NK-92 treated with Interleukin-12 subunit alpha and Interleukin-12 subunit beta, amount 100 ng/mL, for 24 hours (cell line): ENCODE results near the gene IL3.

Experiments
- DNase-seq: peaks from one replicate; lab custom pipeline; 2025; lab: John Stamatoyannopoulos, UW

IL3 gene

DNA sequence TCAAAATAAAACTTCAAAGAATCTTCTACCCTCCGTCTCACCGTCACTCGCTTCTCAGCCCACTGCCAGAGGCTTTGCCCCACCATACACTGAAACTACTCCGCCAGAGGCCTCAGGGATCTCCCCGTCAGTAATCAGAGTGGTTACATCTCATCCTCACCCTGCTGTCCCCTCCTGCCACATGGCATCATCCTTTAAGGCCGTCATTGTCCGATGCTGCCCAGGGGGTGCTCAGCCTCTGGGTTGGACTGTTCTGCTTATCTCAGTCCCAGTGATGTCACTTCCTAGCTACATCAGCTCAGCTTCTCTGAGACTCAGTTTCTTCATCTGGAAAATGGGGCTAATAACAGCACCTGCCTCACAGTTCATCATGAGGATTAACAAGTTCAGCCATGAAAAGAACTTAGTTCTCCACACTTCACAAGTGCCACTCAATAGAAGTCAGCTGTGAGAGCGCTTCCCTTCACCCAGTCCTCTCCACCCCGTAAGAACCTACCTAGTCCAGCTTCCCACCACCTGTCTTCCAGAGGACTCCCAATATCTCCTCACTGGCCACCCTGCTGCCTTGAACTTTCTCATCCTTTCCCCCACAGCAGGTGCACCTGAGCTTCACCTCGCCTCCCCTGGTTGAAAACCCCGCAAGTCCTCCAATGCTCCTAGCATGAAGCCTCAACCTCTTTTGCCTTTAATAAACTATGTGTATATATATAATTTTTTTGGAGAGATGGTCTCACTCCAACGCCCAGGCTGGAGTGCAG is 2.8 kb upstream of the IL3 start:
- no peak for DNase-seq

DNA sequence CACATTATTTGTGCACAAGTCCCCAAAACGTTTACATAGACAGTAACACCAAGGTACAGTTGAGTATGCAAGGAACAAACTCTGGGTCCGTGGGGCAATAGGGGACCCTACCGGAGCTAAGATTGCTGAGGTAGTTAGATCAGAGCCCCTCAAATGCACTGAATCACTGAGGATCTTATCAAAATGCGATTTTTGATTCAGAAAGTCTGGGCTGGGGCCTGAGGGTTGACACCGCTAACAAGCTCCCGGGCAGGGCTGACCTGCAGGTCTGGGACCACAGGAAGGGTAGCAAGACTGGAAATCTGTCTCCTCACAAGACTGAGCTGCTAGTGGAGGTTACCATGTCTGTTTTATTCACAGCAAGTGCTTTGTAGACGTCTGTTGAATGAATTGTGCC is 1.8 kb upstream of the IL3 start:
- DNase-seq, result no peak

DNA sequence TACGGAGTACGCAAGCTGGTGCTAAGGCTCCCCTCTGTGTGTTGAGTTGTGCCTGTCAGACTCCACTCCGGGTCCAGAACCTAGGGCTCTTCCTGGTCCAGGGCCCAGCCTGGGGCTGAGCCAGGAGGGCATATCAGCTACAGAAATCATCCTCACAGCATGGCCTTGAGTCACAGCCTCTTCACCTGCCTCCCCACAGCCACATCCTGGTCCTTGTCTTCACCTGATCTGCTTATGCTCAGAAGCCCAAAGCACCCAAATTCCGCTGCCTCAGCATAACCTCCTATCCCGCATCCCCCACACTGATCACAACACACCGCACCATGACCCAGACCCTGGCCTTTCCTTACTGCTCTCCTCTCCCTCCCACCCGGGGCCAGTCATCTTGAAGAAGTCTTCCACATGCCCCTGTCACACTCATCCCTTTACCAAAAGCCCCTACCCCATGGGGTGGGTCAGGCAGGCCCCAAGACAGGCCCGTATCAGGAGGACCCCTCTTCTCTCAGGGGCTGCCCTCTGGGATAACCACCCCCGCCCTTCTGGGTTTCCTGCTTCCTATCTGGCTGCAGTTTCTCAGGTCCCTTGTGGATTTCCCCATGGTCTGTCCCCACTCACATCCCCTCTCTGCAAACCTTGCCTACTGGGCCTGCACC is 1.3 kb upstream of the IL3 start:
- DNase-seq, result no peak

DNA sequence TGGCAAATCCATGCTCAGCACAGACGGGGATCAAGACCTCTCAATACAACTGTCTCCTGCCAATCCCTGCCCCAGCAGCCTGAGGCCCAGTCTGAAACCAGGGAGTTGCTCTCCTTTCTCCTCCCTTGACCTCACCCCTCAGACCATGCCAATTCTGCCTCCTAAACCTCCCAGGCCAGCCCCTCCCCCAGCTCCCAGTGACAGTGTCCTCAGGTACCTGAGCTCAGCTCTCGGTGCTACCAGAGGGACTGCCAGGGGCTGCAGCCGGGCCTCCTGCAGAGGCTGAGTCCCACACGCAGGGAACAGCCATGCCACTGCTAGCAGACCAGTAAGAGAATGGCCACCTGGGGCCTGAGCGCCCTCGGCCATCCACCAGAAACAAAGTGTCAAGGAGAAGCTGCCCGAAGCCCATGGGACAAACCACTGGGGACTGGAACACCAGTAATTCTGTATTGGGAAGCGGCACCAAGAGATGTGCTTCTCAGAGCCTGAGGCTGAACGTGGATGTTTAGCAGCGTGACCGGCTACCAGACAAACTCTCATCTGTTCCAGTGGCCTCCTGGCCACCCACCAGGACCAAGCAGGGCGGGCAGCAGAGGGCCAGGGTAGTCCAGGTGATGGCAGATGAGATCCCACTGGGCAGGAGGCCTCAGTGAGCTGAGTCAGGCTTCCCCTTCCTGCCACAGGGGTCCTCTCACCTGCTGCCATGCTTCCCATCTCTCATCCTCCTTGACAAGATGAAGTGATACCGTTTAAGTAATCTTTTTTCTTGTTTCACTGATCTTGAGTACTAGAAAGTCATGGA is 557 bp upstream of the IL3 start:
- DNase-seq, result no peak

DNA sequence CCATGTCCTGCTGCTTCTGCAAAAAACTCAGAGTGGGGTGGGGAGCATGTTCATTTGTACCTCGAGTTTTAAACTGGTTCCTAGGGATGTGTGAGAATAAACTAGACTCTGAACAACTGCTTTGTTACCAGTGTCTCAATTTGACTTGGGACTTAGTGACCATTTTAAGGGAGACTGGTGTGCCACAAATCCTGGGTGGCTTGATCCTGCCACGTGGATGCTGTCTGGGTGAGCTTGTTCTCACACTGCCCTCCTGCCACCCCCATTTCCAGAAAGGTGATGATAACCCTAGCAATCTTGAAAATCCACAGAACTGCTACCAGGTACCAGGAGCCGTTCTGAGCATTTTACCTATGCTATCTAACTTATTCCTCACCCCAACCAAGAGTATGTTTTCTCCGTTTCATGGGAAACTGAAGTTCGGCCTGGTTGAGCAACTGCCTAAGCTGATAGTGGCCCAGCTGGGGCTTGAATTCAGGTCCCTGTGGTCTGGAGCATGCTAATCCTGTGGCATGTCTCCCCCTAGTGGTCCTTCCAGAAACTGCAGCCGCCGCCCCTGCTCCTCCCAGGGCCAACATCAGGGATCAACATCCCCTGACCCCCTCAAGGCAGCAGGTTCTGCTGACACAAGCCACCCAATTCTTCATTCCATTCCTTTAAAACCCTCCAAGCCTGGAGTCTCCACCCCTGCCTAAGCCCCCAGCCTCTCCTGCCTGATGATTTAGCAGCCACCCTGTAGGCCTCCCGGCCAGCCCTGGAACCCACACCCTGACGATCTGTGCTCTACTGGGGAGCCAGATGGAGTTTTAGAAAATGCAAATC is 2.8 kb downstream of the IL3 start:
- DNase-seq, result peak; percentile 64

DNA sequence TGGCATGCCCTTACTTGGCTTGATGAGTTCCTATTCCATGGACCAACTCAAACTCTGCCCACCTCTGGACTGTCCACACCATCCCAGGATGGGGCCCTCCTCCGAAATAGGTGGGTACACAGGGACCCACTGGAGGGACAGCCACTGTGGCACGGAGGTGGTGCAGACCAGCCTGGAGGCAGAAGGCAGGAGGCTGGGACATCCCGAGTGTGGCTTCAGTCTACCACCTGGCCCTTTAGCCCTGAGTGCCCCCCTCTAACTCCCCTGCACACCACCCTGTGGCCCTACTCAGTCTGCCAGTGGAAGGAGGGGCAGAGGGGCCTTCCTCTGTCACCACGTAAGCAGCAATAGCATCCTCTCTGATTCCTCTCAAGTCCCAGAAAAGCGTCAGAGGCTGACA is 3.7 kb downstream of the IL3 start:
- no peak for DNase-seq

DNA sequence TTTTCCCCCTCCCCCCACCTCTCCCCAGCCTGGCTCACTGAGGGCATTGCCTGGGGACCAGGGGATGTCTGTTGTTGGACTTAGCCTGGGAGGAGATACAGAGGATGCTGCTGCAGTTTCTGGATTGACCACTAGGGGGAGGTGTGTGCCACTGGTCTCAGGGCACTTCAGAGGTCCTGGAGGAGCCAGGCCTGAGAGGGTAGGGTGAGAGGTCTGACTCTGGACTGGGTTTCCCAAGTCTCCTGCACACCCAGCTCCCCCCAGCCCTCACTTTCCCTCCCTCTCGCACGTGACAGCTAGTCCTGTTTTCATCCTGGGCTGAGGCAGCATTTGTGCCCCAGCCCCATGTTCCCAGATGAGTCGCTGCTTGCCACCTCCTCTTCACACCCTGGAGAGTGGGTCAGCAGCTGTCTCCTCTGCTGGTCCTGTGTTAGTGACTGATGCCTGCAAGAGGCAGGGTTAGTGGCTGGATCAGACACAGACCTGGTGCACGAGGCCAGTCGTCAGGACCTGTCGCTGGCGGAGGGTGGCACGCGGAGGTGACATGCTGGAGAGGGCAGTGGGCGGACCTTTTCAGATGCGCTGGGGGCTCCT is 4.4 kb downstream of the IL3 start:
- DNase-seq, result peak; percentile 81

DNA sequence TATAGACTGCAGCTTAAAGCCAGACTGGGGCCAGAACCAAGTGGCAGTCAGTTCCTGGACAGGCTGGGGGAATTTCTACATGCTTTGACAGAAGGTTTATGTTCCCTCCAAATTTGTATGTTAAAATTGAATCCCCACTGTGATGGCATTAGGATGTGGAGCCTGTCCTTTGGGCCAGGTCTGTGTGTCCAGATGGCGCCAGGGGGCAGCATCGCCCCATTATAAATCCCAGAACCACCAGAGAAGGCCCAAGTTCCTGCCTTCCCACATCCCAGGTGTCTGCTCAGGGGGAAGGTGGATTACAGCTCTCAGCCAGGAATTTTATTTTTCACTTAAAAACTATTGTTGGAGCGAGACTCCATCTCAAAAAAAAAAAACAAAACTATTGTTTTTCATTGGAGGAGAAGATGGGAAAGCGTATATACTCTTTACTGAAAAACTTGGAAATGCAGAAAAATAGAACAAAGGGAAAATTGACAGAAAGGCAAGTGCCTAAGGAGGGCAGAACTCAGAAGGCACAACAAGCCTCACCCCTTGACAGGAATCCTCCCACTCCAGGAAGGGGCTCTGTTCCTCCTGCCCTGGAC is 5.0 kb downstream of the IL3 start:
- no peak for DNase-seq

DNA sequence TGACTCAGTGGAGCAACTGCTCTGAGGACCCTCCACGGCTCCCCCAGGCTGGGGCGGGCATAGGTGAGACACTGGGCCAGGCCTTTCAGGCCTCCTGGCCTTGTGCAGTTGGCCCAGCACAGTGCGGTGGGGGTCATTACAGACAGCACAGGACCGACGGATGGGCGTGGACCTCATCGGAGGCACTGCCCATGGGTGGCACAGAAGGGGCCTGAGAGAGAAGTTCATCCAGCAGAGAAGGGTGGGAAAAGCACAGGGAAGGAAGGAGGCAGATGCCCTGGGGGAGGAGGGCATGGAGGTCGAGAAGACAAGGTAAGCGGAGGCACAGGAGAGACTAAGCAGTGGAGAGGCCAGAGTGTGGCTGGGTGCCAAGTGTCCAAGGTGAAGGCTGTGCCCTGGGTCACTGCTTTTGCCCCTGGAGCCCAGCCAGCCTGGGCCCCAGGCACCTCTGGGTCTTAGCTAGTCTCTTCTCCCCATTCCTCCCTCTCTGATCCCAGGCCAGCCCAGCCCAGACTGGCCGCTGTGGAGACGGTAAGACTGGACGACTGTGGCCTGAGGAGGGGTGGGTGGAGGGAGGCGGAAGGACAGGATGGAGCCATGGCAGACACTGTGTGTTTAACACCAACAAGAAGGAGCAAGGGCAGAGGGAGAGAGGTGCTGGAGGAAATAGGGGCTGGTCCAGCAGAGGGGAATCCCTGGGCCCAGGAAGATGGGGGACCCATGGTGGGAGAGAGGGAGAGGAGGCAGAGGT is 5.7 kb downstream of the IL3 start:
- no peak for DNase-seq

DNA sequence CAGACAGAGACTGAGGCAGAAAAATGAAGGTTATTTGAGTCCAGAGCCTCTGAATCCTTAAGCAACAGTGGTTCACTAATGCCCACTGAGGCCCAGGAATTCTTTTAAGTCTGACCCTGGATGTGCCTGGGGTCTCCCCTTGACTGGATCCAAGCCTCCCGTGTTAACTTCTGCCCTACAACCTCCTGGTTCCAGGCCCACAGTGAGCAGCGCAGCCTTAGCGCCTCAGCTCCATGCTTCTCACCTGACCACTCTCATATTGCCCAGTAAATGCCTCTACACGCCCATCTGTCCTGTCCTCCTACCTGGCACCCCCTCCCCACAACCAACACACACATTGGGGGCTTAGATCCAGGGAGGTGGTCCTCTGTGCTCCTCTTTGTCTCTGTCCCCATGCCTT is 6.4 kb downstream of the IL3 start:
- DNase-seq, result no peak

DNA sequence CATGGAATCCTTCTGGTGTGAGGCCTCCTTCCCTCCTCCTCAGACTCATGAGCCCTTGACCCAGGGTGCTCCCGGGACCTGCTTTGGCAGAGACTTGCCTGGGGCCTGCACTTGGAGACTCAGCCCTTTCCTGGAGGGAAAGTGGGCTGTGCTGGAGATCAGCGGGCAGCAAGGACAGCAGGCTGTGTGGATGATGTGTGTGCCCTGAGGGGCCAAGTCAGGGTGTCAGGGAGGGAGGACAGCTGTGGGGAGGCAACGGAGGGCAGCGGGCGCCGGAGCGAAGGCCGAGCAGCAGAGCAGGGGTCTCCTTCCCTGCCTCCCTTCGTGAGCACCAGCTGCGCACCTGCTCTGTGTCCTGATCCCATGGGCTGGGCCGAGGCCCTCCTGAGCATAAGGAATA is 7.0 kb downstream of the IL3 start:
- no peak for DNase-seq

DNA sequence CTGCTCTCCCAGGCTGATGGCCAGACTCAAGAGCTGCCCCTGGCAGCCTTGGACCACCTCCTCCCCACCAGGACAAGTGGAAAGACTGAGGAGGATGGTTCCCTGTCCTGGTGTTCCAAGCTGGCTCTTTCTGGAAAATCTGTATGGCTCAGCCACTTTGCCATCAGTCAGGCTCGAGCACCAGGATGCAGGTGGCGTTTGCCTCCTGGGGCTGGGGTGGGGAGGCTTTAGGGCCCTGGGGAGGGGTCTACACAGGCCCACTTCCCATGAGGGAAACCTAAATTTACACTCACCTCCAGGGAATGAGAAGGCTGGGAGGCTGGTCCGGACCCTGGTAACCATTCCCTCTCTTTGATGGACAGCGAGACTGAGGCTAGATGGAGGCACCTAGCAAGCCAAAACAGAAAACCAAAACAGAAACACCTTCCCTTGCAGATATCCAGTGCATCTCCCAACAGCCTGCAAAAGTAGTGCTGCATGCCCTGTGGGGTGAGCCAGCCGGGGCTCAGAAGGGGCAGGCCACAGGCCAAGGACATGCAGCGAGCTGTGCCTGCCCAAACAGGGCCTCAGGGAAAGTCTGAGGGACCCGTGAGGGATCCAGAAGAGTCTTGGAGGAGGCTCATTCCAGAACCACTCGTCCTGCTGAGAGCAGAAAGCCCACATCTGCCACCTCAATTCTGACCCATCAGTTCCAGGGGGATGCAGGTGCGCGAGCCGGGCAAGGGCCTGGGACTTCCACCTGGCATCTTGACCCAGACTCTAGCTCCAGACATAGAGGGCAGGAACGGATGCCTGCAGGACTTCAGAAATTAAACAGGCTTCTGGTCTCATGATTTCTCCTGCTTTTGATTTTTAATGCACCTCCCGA is 7.7 kb downstream of the IL3 start:
- no peak for DNase-seq

DNA sequence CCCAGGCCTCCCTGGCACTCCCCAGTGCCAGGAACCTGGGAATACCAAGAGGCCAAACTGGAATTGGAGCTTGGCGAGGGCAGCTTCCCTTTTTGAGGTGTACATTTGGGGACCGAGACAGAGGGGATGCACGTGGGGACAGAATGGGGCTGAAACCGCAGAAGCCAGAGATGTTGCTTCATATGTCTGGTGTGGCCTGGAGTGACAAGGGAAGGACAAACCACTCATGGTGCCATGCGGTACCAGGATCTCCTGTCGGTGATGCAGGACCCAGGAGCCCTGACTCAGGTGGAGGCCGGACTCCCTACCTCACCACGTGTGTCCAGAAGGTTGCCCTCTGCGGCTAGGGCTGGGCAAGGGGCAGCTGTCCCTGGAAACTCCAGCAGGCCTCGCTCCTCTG is 9.1 kb downstream of the IL3 start:
- DNase-seq, result no peak

DNA sequence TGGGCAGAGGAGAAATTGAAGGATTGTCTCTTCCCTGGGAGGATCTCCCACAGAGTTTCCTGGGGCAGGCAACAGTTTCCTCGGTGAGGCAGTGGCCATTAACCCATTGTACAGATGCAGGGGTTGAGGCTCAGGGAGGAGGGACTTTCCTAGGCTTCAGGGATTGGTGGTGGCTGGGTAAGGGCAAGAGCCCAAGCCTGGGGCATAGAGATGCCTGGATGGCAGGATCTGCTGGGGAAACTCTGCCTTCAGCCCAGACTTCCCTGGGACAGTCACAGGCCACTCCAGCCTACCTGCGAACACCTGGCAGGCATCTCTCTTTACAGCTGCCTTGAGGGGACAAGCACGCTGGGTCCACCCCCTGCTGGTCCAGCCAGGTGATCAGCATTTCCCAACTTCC is 9.5 kb downstream of the IL3 start:
- no peak for DNase-seq

DNA sequence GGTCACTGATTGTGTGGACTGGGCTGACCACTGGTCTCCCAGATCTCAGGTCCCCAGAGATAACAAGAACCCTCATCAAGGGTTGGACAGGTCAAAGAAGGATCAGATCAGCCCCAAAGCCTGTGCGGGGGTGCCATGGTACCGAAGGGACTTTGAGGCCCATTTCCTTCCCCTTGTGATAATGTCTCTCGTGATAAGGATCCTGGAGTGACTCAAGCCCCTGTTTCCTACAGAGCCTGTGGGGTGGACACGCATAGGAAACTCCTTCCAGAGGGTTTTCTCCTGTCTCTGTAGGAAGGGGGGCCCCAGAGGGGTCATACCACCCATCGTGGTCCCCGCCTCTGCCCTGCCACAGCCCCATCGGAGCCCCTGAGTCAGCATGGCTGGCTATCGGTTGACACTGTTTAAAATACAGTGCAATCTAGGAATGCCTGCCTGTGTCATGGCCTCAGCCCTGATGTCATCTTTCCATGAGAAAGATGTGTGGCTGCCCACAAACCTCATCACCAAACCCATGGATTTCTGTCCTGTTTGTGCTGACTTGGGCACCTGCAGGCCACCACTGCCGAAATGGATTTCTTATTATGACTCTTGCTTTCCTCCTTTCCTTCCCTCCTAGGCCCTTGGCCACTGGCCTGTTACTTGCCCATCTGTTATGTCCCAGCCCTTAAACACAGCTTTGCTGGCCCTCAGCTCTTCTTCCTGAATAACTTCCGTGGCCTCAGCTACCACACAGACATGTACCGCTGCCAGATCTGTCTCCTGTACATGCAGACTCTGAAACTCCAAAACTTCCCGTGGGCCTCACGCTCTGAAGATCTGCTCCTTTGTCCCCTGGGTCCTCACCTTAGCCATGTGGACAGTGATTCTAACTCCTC is 10.2 kb downstream of the IL3 start:
- no peak for DNase-seq

DNA sequence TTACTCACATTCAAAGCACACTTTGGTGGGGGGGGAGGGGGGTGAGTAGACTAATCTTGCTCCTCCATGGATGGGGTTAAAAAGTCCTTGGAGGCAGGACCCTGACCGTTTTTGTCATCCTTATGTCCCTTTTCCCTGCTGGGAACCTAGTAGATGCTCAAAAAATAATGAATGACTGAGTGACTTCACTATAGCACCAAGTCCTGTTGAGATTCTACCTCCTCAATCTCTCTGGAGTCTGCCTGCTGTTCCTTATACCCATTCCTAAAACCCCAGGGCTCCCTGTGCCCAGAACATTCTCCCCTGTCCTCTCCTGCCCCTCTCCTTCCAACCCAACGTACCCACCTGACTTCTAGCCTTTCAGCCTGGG is 10.9 kb downstream of the IL3 start:
- no peak for DNase-seq

DNA sequence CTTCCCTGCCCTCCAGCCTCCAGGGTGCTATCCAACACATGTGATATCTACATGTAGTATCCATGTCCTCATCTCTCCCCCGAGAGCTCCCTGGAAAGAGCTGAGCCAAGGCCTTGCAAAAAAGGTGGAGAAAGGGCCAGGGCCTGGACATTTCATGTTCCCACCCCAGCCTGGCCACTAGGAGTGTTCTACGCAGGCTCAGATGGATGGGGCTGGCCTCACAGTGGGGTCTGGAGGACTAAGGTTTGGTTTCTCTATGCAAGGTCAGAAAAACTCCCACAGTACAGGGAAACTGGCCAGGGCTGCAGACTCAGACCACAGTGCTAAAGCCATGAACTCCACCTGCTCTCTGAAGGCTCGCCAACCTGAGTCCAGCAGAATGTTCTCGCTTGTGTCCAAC is 11.6 kb downstream of the IL3 start:
- no peak for DNase-seq

DNA sequence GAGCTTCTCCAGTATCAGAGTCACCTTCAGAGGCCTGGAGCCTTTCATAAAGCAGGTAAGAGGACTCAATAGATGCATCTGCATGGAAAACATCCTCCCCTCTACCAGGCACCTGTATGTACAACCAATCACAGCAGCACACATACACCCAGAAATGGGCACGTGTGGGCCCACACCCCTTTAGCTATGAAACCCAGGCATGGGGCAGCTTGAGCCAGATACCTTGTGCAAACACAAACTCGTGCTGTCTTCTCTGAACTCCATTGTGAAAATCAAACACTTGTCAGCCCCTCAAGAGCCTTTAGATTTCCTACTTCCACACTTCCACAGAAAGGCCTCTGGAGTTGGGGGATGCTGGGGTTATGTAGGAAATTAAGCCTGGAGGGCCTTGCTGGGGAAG is 12.1 kb downstream of the IL3 start:
- DNase-seq, result no peak
